HEK293 (cell line): Measurements from ENCODE around the gene MESD.
A peak's percentile ranks its signal among the peaks of the same experiment; 100 is the strongest.

Experiments
- CTCF ChIA-PET: fragments of 350-600 bp; formaldehyde crosslinking; extraction: SDS; loops from one replicate; lab custom pipeline; 2021; ENCODE audit warnings: antibody characterized with exemption; lab: Yijun Ruan, JAX
- POLR2A ChIA-PET: fragments of 300-600 bp; formaldehyde crosslinking; extraction: SDS; loops from one replicate; lab custom pipeline; 2020; ENCODE audit warnings: antibody characterized with exemption, inconsistent platforms; lab: Yijun Ruan, JAX
- H3K27ac ChIP-seq: fragments of 200-500 bp; sonication (Bioruptor generic); 2 replicates; pipeline ENCODE4 v1.5.1; 2014; ENCODE audit warnings: low read depth, low read length, control low read depth, inconsistent platforms; ENCODE audit errors: extremely low read depth
- H3K36me3 ChIP-seq, 2 experiments: fragments of 200-500 bp in 1 of 2; sonication (Bioruptor generic) in 1 of 2; 1 replicate in 1 of 2; 2 replicates in 1 of 2; pipeline ENCODE4 v1.5.1; 2014 to 2017; ENCODE audit warnings: inconsistent platforms in 2 of 2, low read length in 2 of 2; ENCODE audit not compliant: control insufficient read depth in 2 of 2, insufficient read depth in 1 of 2
- H3K4me1 ChIP-seq: fragments of 200-500 bp; sonication (Bioruptor generic); 2 replicates; pipeline ENCODE4 v1.5.1; 2014; ENCODE audit warnings: mild to moderate bottlenecking, low read length, inconsistent platforms; ENCODE audit not compliant: control insufficient read depth, insufficient read depth
- H3K4me3 ChIP-seq: 2 replicates; pipeline ENCODE4 v1.5.1; 2011; ENCODE audit warnings: low read depth, mild to moderate bottlenecking, control low read depth, low read length, moderate library complexity
- H3K9me3 ChIP-seq: fragments of 200-500 bp; sonication (Bioruptor generic); 2 replicates; pipeline ENCODE4 v1.5.1; 2014; ENCODE audit warnings: low read depth, low read length, inconsistent platforms; ENCODE audit not compliant: control insufficient read depth, insufficient read depth
- GLI2 ChIP-seq: fragments of 450-650 bp; formaldehyde crosslinking; IDR thresholded peaks from 2 replicates; pipeline ENCODE4; 2017; ENCODE audit warnings: missing biosample characterization, missing genetic modification characterization, low read depth, borderline replicate concordance
- GLIS2 ChIP-seq: fragments of 450-650 bp; formaldehyde crosslinking; IDR thresholded peaks from 2 replicates; pipeline ENCODE4 v1.5.1; 2016; ENCODE audit warnings: missing biosample characterization, missing genetic modification characterization
- INSM2 ChIP-seq: fragments of 450-650 bp; formaldehyde crosslinking; IDR thresholded peaks from 2 replicates; pipeline ENCODE4 v1.5.1; 2016; ENCODE audit warnings: missing biosample characterization, missing genetic modification characterization
- PRDM2 ChIP-seq: fragments of 450-650 bp; formaldehyde crosslinking; IDR thresholded peaks from 2 replicates; pipeline ENCODE4 v1.5.1; 2016; ENCODE audit warnings: missing biosample characterization, missing genetic modification characterization, borderline replicate concordance
- SETDB1 ChIP-seq: IDR thresholded peaks from one replicate; pipeline ENCODE4 v1.6.1; 2017; ENCODE audit warnings: mild to moderate bottlenecking, low read length, moderate library complexity, mixed read lengths; ENCODE audit not compliant: insufficient read length
- ZFP41 ChIP-seq: fragments of 450-650 bp; formaldehyde crosslinking; IDR thresholded peaks from 2 replicates; pipeline ENCODE4 v1.5.1; 2016; ENCODE audit warnings: missing biosample characterization, missing genetic modification characterization, borderline replicate concordance
- ZNF112 ChIP-seq: fragments of 450-650 bp; formaldehyde crosslinking; IDR thresholded peaks from 2 replicates; pipeline ENCODE4 v1.5.0; 2017; ENCODE audit warnings: missing biosample characterization, missing genetic modification characterization
- ZNF214 ChIP-seq: fragments of 450-650 bp; formaldehyde crosslinking; IDR thresholded peaks from 2 replicates; pipeline ENCODE4 v1.5.1; 2017; ENCODE audit warnings: missing biosample characterization, mild to moderate bottlenecking, missing genetic modification characterization, borderline replicate concordance
- ZNF221 ChIP-seq: fragments of 450-650 bp; formaldehyde crosslinking; IDR thresholded peaks from 2 replicates; pipeline ENCODE4 v1.5.1; 2017; ENCODE audit warnings: missing biosample characterization, missing genetic modification characterization, borderline replicate concordance
- ZNF223 ChIP-seq: fragments of 450-650 bp; formaldehyde crosslinking; IDR thresholded peaks from 2 replicates; pipeline ENCODE4 v1.5.1; 2016; ENCODE audit warnings: missing biosample characterization, missing genetic modification characterization
- ZNF239 ChIP-seq: fragments of 450-650 bp; formaldehyde crosslinking; IDR thresholded peaks from 2 replicates; pipeline ENCODE4 v1.5.1; 2016; ENCODE audit warnings: missing biosample characterization, missing genetic modification characterization
- ZNF274 ChIP-seq, 2 experiments: fragments of 200-500 bp in 1 of 2; fragments of 450-650 bp in 1 of 2; sonication (Bioruptor generic) in 1 of 2; formaldehyde crosslinking in 1 of 2; IDR thresholded peaks; 2 replicates each; pipeline versions ENCODE4 v1.5.1 to v1.6.1; 2014 to 2016; ENCODE audit warnings: borderline replicate concordance in 1 of 2, inconsistent platforms in 1 of 2, low read length in 1 of 2, missing biosample characterization in 1 of 2, missing genetic modification characterization in 1 of 2
- ZNF558 ChIP-seq: fragments of 450-650 bp; formaldehyde crosslinking; IDR thresholded peaks from 2 replicates; pipeline ENCODE4 v1.5.1; 2016; ENCODE audit warnings: missing biosample characterization, missing genetic modification characterization
- ZNF600 ChIP-seq: fragments of 450-650 bp; formaldehyde crosslinking; IDR thresholded peaks from 2 replicates; pipeline ENCODE4 v1.5.1; 2016; ENCODE audit warnings: missing biosample characterization, missing genetic modification characterization
- ZXDB ChIP-seq: fragments of 450-650 bp; formaldehyde crosslinking; IDR thresholded peaks from 2 replicates; pipeline ENCODE4 v1.5.1; 2016; ENCODE audit warnings: missing biosample characterization, missing genetic modification characterization
- TF ChIP-seq, protein P1 (sequence below): fragments of 450-650 bp; formaldehyde crosslinking; IDR thresholded peaks from 2 replicates; pipeline ENCODE4 v1.5.1; 2016; ENCODE audit warnings: missing biosample characterization, missing genetic modification characterization, borderline replicate concordance
- TF ChIP-seq, protein P2 (sequence below): fragments of 450-650 bp; formaldehyde crosslinking; IDR thresholded peaks from 2 replicates; pipeline ENCODE4 v1.5.1; 2016; ENCODE audit warnings: missing biosample characterization, missing genetic modification characterization

MESD gene

DNA sequence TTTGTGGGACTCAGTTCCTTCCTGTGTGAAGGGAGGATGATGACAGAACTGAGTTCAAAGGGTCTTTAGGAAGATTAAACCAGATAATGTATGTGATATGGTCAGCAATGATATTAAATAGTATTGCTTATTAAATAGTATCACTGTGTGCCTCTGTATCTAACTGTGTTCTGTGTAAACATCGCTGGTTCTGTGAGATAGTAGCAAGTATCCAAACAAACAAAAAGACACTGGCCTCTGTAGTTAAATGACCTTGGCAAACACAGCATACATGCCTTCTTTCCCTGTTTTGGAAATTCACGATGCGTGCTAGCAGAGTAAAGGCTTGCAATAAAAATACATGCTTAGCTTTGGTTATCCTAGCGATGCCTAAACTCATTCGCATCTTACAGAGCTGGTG, 76.1 kb downstream of the MESD start:
- TF ChIP-seq ZNF600 (tag by site-specific recombination): 0 out of 2 replicates have a peak, but pooled peaks have one; percentile 25
- no peak for TF ChIP-seq ZNF223 (tag by site-specific recombination)
- POLR2A ChIA-PET: no interaction called here
- H3K27ac ChIP-seq: no peak overlapping the region

DNA sequence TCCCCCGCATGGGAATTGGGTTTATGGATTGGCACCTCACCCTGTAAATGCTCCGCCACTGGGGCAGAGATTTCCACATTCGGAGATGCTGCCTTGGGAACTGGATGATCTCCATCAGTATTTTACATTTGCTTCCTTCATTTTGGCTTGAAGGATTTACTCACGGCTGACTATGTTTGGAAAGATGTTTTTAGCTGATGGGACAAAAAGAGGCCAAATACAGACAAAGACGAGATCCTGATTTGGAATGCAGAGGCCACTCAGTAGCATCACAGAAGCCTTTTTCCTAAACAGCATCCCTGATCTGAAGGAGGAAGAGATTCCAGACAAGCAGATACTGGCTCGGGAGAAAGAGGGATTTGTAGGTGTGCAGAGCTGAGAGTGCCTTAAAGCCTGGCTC, 76.9 kb downstream of the MESD start:
- H3K27ac ChIP-seq: no peak overlapping the region
- CTCF ChIA-PET: interaction anchor here (0.5 to 2.4 kb wide), 4 partner anchors 39 to 569 kb away, joined by 3 to 9 read pairs (median 4); partner anchors contain the start of gene CEMIP
- no peaks in the 10 kb centered on the region for H3K36me3 ChIP-seq
- no peaks in the 10 kb centered on the region for H3K4me1 ChIP-seq
- TF ChIP-seq INSM2 (tag by site-specific recombination) (no peak), PRDM2 (no peak), ZFP41 (tag by site-specific recombination) (no peak), SETDB1 (no peak), ZNF239 (no peak), ZNF221 (tag by site-specific recombination) (no peak), GLIS2 (tag by site-specific recombination) (no peak), ZNF274 (IDR thresholded peaks at IDR 0.05; ENCODE audit: low read length) (no peak), ZNF274 (tag by site-specific recombination; IDR thresholded peaks at IDR 0.05; ENCODE audit: borderline replicate concordance) (no peak), ZNF558 (tag by site-specific recombination) (no peak), GLI2 (tag by site-specific recombination) (no peak), ZNF112 (tag by site-specific recombination) (no peak), ZXDB (tag by site-specific recombination) (no peak), ZNF600 (tag by site-specific recombination) (no peak), ZNF214 (tag by site-specific recombination) (no peak)
- TF ChIP-seq, protein P1, sequence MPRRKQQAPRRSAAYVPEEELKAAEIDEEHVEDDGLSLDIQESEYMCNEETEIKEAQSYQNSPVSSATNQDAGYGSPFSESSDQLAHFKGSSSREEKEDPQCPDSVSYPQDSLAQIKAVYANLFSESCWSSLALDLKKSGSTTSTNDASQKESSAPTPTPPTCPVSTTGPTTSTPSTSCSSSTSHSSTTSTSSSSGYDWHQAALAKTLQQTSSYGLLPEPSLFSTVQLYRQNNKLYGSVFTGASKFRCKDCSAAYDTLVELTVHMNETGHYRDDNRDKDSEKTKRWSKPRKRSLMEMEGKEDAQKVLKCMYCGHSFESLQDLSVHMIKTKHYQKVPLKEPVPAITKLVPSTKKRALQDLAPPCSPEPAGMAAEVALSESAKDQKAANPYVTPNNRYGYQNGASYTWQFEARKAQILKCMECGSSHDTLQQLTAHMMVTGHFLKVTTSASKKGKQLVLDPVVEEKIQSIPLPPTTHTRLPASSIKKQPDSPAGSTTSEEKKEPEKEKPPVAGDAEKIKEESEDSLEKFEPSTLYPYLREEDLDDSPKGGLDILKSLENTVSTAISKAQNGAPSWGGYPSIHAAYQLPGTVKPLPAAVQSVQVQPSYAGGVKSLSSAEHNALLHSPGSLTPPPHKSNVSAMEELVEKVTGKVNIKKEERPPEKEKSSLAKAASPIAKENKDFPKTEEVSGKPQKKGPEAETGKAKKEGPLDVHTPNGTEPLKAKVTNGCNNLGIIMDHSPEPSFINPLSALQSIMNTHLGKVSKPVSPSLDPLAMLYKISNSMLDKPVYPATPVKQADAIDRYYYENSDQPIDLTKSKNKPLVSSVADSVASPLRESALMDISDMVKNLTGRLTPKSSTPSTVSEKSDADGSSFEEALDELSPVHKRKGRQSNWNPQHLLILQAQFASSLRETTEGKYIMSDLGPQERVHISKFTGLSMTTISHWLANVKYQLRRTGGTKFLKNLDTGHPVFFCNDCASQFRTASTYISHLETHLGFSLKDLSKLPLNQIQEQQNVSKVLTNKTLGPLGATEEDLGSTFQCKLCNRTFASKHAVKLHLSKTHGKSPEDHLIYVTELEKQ: no peak
- TF ChIP-seq, protein P2, sequence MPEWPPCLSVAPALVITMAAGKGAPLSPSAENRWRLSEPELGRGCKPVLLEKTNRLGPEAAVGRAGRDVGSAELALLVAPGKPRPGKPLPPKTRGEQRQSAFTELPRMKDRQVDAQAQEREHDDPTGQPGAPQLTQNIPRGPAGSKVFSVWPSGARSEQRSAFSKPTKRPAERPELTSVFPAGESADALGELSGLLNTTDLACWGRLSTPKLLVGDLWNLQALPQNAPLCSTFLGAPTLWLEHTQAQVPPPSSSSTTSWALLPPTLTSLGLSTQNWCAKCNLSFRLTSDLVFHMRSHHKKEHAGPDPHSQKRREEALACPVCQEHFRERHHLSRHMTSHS: no peak
- no peak overlapping the region for H3K4me3 ChIP-seq
- POLR2A ChIA-PET: no interaction called here
- no peaks in the 10 kb centered on the region for H3K9me3 ChIP-seq

More for the DNA sequence above, 76.1 kb downstream of the MESD start:
- CTCF ChIA-PET: interaction anchor here (0.7 to 2.3 kb wide), 3 partner anchors 40 to 194 kb away, joined by 3 to 9 read pairs (median 3); no protein-coding TSS in a partner anchor
- Histone ChIP-seq H3K4me3 (no peak overlapping the region), H3K36me3 (no peaks in the 10 kb centered on the region), H3K4me1 (no peaks in the 10 kb centered on the region), H3K9me3 (no peaks in the 10 kb centered on the region)
